ENCODE data around the gene AIFM3.
"Not testable (repeated sequence)": the region's sequence is repeated elsewhere in the genome, so short reads cannot be mapped to it uniquely, and the experiment has no call there.

AIFM3 gene

DNA sequence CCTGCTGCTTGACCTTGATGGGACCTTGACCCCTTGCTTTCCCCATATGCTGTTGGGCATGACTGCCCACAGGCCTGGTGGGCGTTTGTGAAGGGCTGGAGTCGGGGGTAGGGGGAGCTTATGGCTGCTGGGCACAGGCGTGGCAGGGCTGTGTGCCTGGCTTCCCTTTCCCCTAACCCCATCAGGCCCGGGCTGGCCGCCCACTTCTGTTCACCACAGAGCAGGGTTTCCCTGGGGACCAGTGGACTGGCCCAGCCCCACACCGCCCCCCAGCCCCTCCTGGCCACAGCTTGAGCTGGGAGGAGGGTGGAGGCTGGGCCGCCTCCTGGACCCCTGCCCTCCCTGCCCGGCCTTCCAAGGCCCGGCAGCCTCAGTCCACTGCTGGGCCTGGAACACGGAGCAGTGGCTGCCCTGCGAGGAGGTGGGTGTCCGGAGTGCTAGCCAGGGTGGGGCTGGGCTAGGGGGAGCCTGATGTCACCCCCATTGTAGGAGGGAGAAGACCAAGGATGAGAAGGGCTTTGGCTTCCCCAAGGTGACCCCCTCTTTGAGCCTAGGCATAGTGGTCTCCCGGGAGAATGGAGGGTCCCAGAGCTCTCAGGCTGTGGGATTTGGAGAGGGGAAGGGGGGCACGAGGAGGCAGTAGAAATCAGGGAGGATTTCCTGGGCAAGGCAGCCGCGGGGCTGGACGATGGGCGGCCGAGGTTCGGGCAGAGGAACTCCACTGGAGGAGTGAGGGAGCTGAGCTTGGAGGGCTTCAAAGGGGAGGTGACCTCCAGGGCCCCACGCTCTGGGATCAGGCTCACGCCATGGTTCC, at the start of gene AIFM3:
Gene AIFM3 (plus strand): TSS at position 373 of the 814 bp plus-strand sequence. CDS start 690 bp downstream, outside the sequence.
- DNase-seq (ENCODE audit: low spot score) (no peak), FAIRE-seq (no peak)

- FAIRE-seq (no peak), DNase-seq (ENCODE audit: low spot score) (no peak)
Measured at GRCh38 chr22:20918663-20919218, 48.3 kb upstream of the AIFM3 start.

DNA sequence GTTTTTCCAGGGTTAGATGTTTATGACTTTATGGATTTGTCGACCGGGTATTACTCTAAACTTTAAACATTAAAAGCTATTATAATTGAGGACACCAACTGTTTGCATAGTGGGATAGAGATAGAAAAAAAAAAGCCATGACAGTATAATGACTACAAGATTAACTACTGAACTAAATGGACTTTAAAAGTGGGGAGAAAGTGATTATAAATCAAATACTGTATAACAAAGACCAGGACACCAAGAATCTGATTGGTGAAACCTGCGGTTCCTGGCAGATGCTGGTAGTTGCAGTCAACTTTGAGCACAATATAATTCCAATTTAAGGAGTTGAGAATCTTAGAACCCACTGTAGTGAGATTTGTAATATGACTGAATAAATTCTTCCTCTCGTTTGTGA, 47.3 kb upstream of the AIFM3 start:
- DNase-seq (ENCODE audit: low spot score): no peak
- FAIRE-seq: no peak

DNA sequence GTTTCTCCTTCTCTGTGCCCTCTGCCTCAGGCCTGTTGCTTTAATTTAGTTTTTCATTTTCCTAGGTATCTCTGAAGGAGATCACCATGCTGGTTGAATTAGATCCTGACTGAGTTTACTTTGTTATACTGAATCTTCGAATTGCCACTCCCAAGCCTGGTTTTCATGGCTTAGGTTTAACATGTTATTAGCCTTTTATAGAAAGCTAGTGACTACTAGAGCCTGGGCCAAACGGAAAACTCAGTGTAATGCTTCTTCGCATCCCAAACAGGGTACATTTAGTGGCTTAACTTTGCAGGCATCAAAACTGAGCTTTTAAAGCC, 46.2 kb upstream of the AIFM3 start:
- FAIRE-seq: no peak
- no peak for DNase-seq (ENCODE audit: low spot score)

GRCh38 chr22:20922141-20922751, 44.8 kb upstream of the AIFM3 start:
- FAIRE-seq (no peak), DNase-seq (ENCODE audit: low spot score) (no peak)

DNA sequence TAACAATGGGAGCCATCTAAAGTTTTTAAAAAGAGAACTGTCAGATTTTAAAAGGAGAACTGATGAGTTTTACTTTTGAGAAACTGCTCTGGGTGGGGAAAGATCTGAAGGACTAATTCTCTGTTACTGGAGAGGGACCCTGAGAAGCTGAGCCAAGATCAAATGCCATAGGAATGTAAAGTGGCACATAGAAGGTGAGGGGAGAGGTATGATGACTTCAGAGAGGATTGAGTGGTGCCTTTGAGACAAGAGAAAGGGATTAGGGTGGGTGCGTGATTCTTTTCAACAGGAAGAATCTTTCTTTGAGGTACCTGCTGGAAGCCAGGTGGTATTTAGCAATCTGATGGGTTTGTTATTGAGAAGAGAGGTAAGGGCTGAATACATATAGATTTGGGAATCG, 40.8 kb upstream of the AIFM3 start:
- no peak for FAIRE-seq

DNA sequence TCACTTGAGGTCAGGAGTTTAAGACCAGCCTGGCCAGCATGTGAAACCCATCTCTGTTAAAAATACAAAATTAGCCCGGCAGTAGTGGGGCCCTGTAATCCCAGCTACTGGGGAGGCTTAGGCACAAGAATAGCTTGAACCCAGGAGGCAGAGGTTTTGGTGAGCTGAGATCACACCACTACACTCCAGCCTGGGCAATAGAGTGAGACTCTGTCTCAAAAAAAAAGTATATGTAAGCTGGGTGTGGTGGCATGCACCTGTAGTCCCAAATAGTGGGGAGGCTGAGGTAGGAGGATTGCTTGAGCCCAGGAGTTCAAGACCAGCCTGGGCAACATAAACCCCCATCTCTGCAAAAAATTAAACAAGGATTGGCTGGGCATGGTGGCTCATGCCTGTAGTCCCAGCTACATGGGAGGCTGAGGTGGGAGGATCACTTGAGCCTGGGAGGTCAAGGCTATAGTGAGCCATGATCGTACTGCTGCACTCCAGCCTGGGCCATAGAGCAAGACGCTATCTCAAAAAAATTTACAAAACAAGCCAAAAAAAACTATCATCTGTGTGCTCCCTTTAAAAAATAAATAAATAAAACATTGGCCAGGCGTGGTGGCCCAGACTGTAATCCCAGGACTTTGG, 39.0 kb upstream of the AIFM3 start:
- DNase-seq (ENCODE audit: low spot score): no peak
- no peak for FAIRE-seq

More for the DNA sequence above, 40.8 kb upstream of the AIFM3 start:
- DNase-seq (ENCODE audit: low spot score): no peak

GRCh38 chr22:20928573-20928967, 38.5 kb upstream of the AIFM3 start:
- no peak for DNase-seq (ENCODE audit: low spot score)
- no peak for FAIRE-seq

DNA sequence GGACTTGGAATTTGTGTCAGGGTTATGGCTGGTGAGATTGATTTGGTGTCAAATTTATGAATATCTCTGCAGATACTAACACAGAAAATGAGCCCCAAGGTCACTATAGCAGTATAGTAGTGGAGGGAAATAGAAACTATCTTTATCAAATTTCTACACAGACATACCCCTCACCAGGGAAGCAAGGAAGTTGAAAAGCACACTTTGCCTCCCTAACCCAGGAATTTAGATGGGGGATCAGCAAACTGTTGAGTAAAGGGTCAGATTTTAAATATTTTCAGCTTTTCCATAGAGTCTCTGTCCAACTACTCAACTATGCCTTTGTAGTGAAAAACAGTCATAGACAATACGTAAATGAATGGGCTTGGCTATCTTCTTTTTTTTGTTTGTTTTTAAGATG, 37.1 kb upstream of the AIFM3 start:
- FAIRE-seq: no peak

DNA sequence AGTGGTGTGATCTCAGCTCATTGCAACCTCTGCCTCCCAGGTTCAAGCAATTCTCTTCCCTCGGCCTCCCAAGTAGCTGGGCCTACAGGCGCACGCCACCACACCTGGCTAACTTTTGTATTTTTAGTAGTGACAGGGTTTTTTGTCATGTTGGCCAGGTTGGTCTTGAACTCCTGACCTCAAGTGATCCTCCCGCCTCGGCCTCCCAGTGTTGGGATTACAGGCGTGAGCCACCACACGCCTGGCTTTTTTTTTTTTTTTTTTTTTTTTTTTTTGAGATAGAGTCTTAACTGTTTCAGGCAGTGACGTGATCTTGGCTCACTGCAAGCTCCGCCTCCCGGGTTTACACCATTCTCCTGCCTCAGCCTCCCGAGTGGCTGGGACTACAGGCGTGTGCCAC, 36.6 kb upstream of the AIFM3 start:
- FAIRE-seq: not testable (repeated sequence)

More for the DNA sequence above, 37.1 kb upstream of the AIFM3 start:
- no peak for DNase-seq (ENCODE audit: low spot score)

DNA sequence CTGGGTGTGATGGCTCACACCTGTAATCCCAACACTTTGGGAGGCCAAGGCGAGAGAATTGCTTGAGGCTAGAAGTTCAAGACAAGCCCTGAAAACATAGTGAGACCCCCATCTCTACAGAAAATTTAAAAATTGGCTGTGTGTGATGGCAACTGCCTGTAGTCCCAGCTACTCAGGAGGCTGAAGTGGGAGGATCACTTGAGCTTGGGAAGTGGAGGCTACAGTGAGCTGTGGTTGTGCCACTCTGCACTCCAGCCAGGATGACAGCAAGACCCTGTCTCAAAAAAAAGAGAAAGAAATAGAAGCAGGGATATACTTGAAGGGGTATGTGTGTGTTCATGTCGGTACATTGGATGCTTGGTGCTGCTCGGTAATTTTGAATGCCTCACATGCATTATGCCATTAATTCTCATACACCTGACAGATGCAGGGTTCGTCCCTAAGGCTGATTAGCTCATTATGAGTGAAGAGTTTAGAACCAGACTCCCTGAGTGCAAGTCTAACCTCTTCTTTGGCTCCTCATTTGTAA, 35.9 kb upstream of the AIFM3 start:
- DNase-seq (ENCODE audit: low spot score) (no peak), FAIRE-seq (no peak)

More for the DNA sequence above, 36.6 kb upstream of the AIFM3 start:
- not testable (repeated sequence) for DNase-seq (ENCODE audit: low spot score)

- DNase-seq (ENCODE audit: low spot score) (no peak), FAIRE-seq (no peak)
Measured at GRCh38 chr22:20933910-20934309, 33.1 kb upstream of the AIFM3 start.

DNA sequence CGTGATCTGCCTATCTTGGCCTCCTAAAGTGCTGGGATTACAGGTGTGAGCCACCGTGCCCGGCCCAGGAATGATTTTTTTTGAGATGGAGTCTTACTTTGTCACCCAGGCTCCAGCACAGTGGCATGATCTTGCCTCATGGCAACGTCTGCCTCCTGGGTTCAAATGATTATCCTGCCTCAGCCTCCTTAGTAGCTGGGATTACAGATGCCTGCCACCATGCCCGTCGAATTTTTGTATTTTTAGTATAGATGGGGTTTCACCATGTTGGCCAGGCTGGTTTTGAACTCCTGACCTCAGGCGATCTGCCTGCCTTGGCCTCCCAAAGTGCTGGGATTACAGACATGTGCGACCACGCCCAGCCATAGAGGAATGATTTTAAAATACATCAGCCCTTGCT, 32.0 kb upstream of the AIFM3 start:
- FAIRE-seq; DNase-seq (ENCODE audit: low spot score): not testable (repeated sequence)

- not testable (repeated sequence) for FAIRE-seq; DNase-seq (ENCODE audit: low spot score)
Measured at GRCh38 chr22:20935780-20936539, 31.1 kb upstream of the AIFM3 start.

GRCh38 chr22:20937031-20937793, 29.8 kb upstream of the AIFM3 start:
- FAIRE-seq (no peak), DNase-seq (ENCODE audit: low spot score) (no peak)

- FAIRE-seq (no peak), DNase-seq (ENCODE audit: low spot score) (no peak)
Measured at GRCh38 chr22:20937794-20938671, 29.0 kb upstream of the AIFM3 start.

GRCh38 chr22:20939457-20940185, 27.4 kb upstream of the AIFM3 start:
- not testable (repeated sequence) for DNase-seq (ENCODE audit: low spot score); FAIRE-seq

GRCh38 chr22:20940186-20940651, 26.8 kb upstream of the AIFM3 start:
- FAIRE-seq (no peak), DNase-seq (ENCODE audit: low spot score) (no peak)

Measured in RCC 7860 (cell line).